Stimulated activated CD4-positive, alpha-beta T cell treated with anti-CD3 and anti-CD28 coated beads, Interleukin-1b, Interleukin-23, amount 100 ng/mL, for 24 hours (primary cell): ENCODE results near the gene NOS1AP.

Experiments used
- DNase-seq, 4 experiments: peaks; one replicate each; pipeline ENCODE4 v3.0.0-alpha.2; 2020; ENCODE audit warnings: low read depth in 4 of 4, low spot score in 1 of 4

The NOS1AP gene

DNA sequence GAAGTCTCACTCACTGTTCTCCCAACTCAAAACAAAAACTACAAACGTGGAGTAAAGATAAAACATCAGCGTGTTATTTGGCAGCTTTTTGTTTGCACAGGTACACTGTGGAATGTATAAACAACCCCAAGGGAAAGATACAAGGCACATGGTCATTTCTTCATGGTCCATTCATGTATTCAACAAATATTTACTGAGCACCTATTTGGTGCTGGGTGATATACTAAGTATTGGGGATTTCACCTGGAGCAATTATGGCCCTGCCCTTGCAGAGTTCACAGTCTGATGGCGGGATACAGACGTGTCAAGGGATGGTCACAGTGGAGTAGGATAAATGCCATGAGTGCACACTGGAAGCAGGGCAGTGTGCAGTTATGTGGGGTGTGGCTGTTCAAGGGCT, 171.1 kb downstream of the NOS1AP start:
- DNase-seq, result no peak

DNA sequence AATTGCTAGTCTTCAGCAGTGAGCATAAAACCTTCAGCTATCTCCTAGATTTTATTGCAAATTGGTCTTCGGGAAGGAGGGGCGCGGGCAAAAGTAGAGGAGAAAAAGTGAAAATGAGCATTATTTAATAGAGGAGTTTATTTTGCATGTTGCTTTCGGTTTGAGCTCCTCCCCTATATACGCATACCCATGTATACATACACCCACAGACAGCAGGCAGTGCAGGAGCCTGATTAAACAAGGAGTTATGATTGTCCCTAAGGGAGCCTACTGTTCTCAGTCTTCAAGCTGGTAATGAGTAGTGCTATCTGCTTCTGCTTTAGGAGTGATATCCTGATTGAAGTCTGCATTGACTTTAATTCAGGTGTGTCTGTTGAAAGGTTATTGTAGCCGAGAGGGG, 173.3 kb downstream of the NOS1AP start:
- no peak for DNase-seq

DNA sequence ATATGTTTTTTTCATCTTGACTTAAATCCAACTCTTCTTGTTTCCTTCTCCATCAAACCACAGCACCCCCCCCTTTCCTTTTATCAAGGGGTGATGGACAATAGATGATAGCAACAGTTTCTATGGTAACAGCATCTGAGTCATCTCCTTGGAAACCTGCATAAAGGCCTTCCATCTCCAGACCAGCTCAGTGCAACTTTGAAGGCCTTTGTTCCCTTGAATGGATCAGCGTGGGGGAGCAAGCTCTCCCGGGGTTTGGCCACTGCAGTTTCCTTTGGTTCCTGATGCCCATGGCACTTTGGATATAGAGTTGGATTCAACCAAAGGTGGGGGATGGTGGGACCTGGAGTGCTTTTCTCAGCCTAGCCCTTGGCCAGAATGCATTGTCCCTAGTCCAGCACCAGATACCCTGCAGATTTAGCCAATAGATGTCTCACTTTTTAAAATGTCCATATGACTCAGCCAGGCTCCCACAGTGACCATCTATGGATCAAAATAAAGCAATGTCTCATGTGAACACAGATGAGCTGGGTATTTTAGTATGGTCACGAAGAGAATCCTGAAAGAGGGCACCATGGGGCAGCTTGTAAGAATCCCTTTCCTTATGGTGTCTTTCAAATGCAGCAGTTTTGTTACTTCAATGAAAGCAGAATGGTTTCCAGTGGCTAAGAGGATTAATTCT, 179.5 kb downstream of the NOS1AP start:
- DNase-seq, result no peak

GRCh38 chr1:162250004-162250730, 180.7 kb downstream of the NOS1AP start:
- no peak for DNase-seq

- DNase-seq, result no peak
These were observed 181.6 kb downstream of the NOS1AP start for GRCh38 chr1:162251102-162251501.

DNA sequence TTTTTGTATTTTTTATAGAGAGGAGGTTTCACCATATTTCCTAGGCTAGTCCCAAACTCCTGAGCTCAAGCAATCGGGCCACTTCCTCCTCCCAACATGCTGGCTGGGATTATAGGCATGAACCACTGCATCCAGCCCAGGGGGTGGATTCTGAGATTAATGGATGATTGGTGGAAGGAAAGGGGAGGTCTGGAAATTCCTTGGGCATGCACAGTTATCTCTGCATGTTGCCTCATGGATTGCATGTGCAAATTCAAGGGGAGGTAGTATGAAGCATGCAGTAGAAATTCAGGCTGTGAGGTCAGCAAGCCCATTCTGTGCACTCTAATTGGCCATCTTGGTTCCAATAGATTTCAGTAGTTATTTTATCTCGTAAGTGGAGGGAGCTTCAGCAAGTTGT, 182.7 kb downstream of the NOS1AP start:
- no peak for DNase-seq

DNA sequence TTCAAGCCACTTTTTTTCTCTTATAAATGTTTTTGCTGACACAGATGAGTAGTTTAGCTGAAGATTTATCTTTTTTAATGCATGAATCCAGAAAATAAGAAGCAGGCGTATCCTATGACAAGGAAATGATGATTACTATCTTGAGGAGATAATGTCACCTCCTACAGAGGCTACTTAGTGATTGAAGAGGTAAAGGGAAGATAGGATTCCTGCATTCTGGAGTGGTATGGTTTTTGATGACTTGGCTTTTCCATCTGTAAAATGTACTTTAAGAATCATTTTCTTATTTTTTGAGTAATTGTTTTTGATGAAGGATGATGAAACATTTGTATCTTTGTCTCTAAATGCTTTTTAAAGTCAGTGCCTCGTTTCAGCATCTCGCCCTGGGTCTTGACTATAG, 184.3 kb downstream of the NOS1AP start:
- no peak for DNase-seq

DNA sequence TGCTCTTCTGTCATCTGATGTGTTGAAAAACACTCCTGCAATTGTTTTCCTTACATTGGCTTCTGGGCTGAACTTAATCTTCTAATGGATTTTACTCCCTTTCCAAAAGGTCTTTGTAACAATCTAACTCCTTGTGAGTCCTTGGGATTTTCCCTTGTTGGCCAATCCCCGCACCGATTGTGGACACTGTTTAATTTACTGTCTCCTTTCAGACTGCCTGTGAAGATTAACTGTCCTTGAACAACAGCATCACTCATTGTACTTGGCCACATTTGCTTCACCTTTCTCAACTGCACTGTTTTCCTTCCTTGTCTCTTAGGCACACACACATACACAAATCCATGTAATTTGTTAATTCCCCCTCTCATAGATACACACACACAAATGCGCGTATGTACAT, 186.8 kb downstream of the NOS1AP start:
- DNase-seq, result no peak

GRCh38 chr1:162258394-162258793, 188.9 kb downstream of the NOS1AP start:
- DNase-seq, result no peak

DNA sequence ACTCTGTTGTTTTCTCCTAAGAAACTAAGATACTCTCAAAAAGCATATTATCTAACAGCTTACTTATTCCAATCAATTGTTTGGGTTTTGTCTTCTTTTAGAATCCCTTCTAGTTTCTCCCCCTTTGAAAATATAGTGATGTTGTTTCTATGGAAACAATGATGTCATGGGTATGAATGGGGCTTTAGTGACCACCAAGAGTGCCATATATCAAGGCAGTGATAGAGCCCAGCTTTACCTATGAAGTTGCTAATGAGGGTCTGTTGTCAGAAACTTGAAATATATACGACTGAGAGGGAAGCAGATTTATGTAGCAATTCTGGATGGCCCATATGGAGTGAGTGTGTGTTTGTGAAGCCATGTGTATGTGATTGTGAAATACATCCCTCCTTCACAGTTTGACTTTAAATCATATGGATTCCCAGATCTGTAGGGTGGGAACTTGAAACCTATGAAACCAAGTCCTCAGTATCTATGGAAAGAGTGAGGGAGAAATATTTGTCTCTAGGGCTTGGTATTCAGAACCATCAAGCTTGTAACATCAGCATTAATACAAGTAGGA, 190.5 kb downstream of the NOS1AP start:
- DNase-seq, result no peak

GRCh38 chr1:162264108-162264507, 194.6 kb downstream of the NOS1AP start:
- no peak for DNase-seq

DNA sequence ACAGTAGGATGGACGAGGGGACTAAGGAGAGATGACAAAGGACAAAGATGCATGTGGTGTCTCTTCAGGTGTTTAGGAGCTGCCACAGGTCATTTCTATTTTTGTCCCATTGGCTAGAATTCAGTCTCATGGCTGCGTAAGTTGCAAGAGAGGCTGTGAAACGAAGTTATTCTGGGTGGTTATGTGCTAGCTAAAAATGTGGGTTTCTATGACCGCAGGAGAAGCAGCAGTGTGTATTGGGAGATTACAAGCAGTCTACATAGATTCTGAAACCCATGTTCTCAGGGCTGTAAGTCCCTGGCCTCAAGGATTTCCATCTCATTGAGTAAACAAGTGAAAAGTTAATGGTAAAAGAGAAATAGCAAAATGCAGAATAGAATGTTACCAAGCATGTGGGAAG, 196.5 kb downstream of the NOS1AP start:
- no peak for DNase-seq

GRCh38 chr1:162270016-162270770, 200.7 kb downstream of the NOS1AP start:
- DNase-seq, result no peak

DNA sequence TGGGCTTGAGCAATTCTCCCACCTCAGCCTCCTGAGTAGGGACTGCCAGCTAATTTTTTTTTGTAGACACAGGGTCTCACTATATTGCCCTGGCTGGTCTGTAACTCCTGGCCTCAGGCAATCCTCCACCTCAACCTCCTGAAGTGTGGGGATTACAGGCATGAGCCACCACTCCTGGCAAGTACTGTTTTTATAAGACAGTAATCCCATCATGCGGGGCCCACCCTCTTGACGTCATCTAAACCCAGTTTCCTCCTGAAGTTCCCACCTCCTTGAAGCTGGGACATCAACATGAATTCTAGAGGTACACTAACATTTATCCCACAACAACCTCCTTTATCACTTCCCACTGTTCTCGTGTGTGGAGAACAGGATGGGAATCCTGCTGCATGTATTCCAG, 202.5 kb downstream of the NOS1AP start:
- DNase-seq, result no peak

DNA sequence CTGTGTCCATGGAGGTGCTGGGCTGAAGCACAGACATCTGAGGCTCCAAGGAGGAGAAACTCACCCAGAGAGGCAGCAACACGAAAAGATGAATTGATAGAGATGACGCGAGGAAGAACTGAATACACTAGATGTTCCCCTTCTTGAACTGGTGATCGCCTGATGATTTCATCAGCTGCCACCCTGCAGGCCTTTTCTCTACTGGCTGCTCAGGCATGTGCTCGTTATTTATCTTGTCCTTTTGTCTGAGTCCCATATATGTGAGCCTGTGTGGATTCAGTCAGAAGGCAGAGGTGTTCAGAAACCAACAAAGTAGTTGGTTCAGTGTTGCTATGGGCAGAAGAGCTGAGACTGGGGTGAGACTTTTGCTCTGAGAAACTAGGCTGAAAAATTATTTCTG, 202.9 kb downstream of the NOS1AP start:
- DNase-seq, result no peak

DNA sequence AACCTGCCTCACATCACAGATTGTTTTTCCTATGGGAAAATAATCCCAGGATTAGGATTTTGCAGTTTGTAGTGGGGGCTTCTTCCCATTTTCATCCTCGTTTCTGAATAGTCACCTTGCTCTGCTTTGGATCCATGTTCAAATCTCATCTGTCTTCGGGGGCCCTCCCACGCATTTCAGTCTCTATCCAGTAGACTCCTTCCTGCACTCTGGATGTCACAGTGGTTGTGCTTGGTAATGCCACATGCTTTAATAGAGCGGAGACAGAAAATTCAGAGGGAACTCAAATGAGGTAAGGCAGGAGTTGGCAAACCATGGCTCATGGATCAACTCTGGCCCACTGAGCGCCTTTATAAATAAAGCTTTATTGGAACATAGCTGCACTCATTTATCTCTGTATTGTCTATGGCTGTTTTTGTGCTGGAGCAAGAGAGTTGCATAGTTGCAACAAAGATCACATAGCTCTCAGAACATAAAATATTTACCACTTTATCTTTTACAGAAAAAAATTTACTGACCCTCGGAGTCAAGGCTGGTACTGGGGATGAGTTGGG, 206.2 kb downstream of the NOS1AP start:
- no peak for DNase-seq

GRCh38 chr1:162276493-162276892, 207.0 kb downstream of the NOS1AP start:
- no peak for DNase-seq

GRCh38 chr1:162279136-162279498, 209.6 kb downstream of the NOS1AP start:
- no peak for DNase-seq

DNA sequence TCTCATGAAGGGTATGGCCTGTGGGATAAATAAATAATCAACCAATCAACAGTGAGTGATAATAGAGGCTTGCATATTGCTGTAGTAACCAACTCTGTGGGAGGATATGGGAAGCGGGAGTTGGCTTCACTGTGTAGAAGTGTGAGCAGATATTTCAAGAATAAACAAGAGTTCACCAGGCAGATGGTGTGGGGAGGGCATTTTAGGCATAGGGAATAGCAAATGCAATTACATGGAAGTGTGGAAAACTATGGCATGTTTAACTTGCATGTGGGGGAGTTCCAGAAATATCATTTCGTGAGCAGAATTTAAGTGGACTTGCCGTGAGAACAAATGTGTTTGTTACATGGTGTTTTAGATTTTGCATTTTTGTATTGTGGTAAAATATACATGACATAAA, 211.9 kb downstream of the NOS1AP start:
- DNase-seq, result no peak

- DNase-seq, result no peak
These were observed 214.2 kb downstream of the NOS1AP start for GRCh38 chr1:162283657-162284056.

- no peak for DNase-seq
These were observed 214.9 kb downstream of the NOS1AP start for GRCh38 chr1:162284206-162284955.
